GM12892 (cell line): Measurements from ENCODE around the gene ERMARD.

Experiments used
- POLR2A ChIP-seq: IDR thresholded peaks from 2 replicates; pipeline ENCODE4 v1.6.1; 2011; ENCODE audit warnings: low read depth, low read length, control low read depth
- POLR2AphosphoS5 ChIP-seq: IDR thresholded peaks from 2 replicates; pipeline ENCODE4 v1.6.1; 2011; ENCODE audit warnings: low read depth, low read length, control low read depth
- TAF1 ChIP-seq: IDR thresholded peaks from 2 replicates; pipeline ENCODE4 v1.6.1; 2011; ENCODE audit warnings: low read depth, mild to moderate bottlenecking, control low read depth, low read length, borderline replicate concordance

- TF ChIP-seq POLR2A (no peak), TAF1 (no peak), POLR2AphosphoS5 (no peak)
These were observed 78.4 kb downstream of the ERMARD start for GRCh38 chr6:169829786-169830185.
